ENCODE data around the gene CLTRN. TPM values are rescaled to one million over a fixed set of nuclear protein-coding genes. Genes with fewer than 3 reads are reported as not detected.
A peak's percentile ranks its signal among the peaks of the same experiment; 100 is the strongest.
"Not testable (repeated sequence)": the region's sequence is repeated elsewhere in the genome, so short reads cannot be mapped to it uniquely, and the experiment has no call there.

CLTRN gene
- not detected in 2 replicates for total RNA-seq (2014; rRNA removed; shearing (Covaris generic))
- 0.05 and 0.17 TPM in 2 replicates for polyA plus RNA-seq (2015; cell fraction: cytosol; rRNA removed)
- 0.12 TPM in 1 of 2 replicates, not detected in the other for polyA plus RNA-seq (2015; cell fraction: nucleus; rRNA removed)

GRCh38 chrX:15664487-15665444 lies at the start of gene CLTRN:
TSS of gene CLTRN (minus strand) at chrX:15664805. CDS start at chrX:15664775, 30 bp downstream.
- DNase-seq (ENCODE audit: low read depth) = no peak

- DNase-seq (ENCODE audit: low read depth) = not testable (repeated sequence)
These were observed 39.7 kb upstream of the CLTRN start for GRCh38 chrX:15704273-15704672.

GRCh38 chrX:15703809-15704208 lies 39.2 kb upstream of the CLTRN start:
- not testable (repeated sequence) for DNase-seq (ENCODE audit: low read depth)

- no peak for DNase-seq (ENCODE audit: low read depth)
These were observed 38.1 kb upstream of the CLTRN start for GRCh38 chrX:15702488-15703371.

GRCh38 chrX:15696516-15696915 lies 31.9 kb upstream of the CLTRN start:
- no peak for DNase-seq (ENCODE audit: low read depth)

GRCh38 chrX:15694941-15695451 lies 30.4 kb upstream of the CLTRN start:
- DNase-seq (ENCODE audit: low read depth) = no peak

- peak; percentile 17 for DNase-seq (ENCODE audit: low read depth)
These were observed 22.4 kb upstream of the CLTRN start for GRCh38 chrX:15686818-15687685.

GRCh38 chrX:15683193-15683592 lies 18.6 kb upstream of the CLTRN start:
- no peak for DNase-seq (ENCODE audit: low read depth)

- no peak for DNase-seq (ENCODE audit: low read depth)
These were observed 16.8 kb upstream of the CLTRN start for GRCh38 chrX:15681433-15681832.

- peak; percentile 80 for DNase-seq (ENCODE audit: low read depth)
These were observed 15.8 kb upstream of the CLTRN start for GRCh38 chrX:15680401-15680800.

GRCh38 chrX:15679246-15679645 lies 14.6 kb upstream of the CLTRN start:
- DNase-seq (ENCODE audit: low read depth) = no peak

GRCh38 chrX:15678339-15678738 lies 13.7 kb upstream of the CLTRN start:
- no peak for DNase-seq (ENCODE audit: low read depth)

- no peak for DNase-seq (ENCODE audit: low read depth)
These were observed 12.3 kb upstream of the CLTRN start for GRCh38 chrX:15676886-15677285.

GRCh38 chrX:15675490-15675921 lies 10.9 kb upstream of the CLTRN start:
- DNase-seq (ENCODE audit: low read depth) = no peak

GRCh38 chrX:15674841-15675489 lies 10.4 kb upstream of the CLTRN start:
- DNase-seq (ENCODE audit: low read depth) = peak; percentile 88

GRCh38 chrX:15674514-15674840 lies 9.9 kb upstream of the CLTRN start:
- DNase-seq (ENCODE audit: low read depth) = no peak

GRCh38 chrX:15673970-15674369 lies 9.4 kb upstream of the CLTRN start:
- no peak for DNase-seq (ENCODE audit: low read depth)

GRCh38 chrX:15672881-15673280 lies 8.3 kb upstream of the CLTRN start:
- no peak for DNase-seq (ENCODE audit: low read depth)

- DNase-seq (ENCODE audit: low read depth) = no peak
These were observed 1.2 kb downstream of the CLTRN start for GRCh38 chrX:15663439-15663838.

GRCh38 chrX:15654804-15655203 lies 9.8 kb downstream of the CLTRN start:
- not testable (repeated sequence) for DNase-seq (ENCODE audit: low read depth)

Data from HT1080 (cell line).